Brain microvascular endothelial cell (primary cell): ENCODE measurements around the gene NCLN.
"Not testable (repeated sequence)": the region's sequence is repeated elsewhere in the genome, so short reads cannot be mapped to it uniquely, and the experiment has no call there.

Experiments
- DNase-seq: peaks from one replicate; pipeline ENCODE4 v3.0.0-alpha.2; 2020
- H3K27ac ChIP-seq: fragments of 250-450 bp; sonication (Bioruptor Pico); 2 replicates; pipeline ENCODE4 v1.5.1; 2020; ENCODE audit warnings: mild to moderate bottlenecking, moderate library complexity
- H3K27me3 ChIP-seq: fragments of 250-450 bp; sonication (Bioruptor Pico); replicated peaks from 2 replicates; pipeline ENCODE4 v1.5.1; 2020; ENCODE audit warnings: mild to moderate bottlenecking
- H3K36me3 ChIP-seq: fragments of 250-450 bp; sonication (Bioruptor Pico); replicated peaks from 2 replicates; pipeline ENCODE4 v1.5.1; 2020; ENCODE audit warnings: mild to moderate bottlenecking
- H3K4me3 ChIP-seq: 2 replicates; pipeline ENCODE4 v1.5.1; 2011; ENCODE audit warnings: low read depth, mild to moderate bottlenecking, control low read depth, low read length, moderate library complexity
- CTCF ChIP-seq: IDR thresholded peaks from 2 replicates; pipeline ENCODE4 v1.5.1; 2011; ENCODE audit warnings: low read depth, mild to moderate bottlenecking, moderate library complexity, low read length, control low read depth, inconsistent platforms; ENCODE audit errors: missing control alignments
- in situ Hi-C: cut with HindIII; loops from 2 replicates; pipeline ENCODE4 v1.10.0; 2017; ENCODE audit warnings: low sequenced_read_pairs, low pct_ligation_motif_present

Gene NCLN

DNA sequence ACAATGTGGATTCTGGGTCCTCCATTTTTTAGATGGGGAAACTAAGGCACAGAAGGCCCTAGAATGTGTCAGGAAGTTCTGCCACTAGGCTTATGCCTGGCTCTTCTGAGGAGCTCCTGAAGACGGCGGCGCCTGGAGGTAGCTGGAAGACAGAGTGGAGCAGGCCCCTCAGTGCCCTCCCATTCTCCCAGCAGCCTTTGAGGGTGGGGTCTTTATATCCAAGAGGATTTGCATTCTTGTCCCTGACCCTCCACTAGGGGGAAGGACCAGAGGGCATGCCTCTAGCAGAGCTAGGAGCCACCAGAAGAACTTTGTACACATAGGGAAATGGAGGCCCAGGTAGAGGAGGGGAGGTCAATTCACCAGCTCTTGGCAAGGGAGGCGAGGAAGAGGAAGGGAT lies 48.1 kb downstream of the NCLN start:
- in situ Hi-C loops: no loop called here
- Histone ChIP-seq H3K36me3 (no peaks in the 10 kb centered on the region), H3K27ac (no peak overlapping the region), H3K4me3 (no peak overlapping the region), H3K27me3 (peaks cover 5% of the 10 kb centered on the region)
- no peak for TF ChIP-seq CTCF
- DNase-seq: no peak

- no peak overlapping the region for H3K4me3 ChIP-seq
- DNase-seq: no peak
- peak; percentile 46 for TF ChIP-seq CTCF
- H3K27me3 ChIP-seq: no peaks in the 10 kb centered on the region
- in situ Hi-C loops: no loop called here
- H3K36me3 ChIP-seq: no peaks in the 10 kb centered on the region
- H3K27ac ChIP-seq: no peak overlapping the region
These were observed 49.1 kb downstream of the NCLN start for GRCh38 chr19:3234800-3235199.

DNA sequence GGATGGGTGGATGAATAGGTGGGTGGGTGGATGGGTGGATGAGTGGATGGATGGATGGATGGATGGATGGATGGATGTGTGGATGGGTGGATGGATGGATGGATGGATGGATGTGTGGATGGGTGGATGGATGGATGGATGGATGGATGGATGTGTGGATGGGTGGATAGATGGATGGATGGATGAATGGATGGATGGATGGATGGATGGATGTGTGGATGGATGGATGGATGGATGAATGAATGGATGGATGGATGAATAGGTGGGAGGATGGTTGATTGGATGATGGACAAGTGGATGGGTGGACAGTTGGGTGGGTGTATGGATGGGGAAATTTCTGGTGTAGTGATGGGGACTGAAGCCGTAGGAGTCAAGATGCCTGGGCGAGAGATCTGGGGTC lies 49.9 kb downstream of the NCLN start:
- in situ Hi-C loops, H3K36me3 ChIP-seq, H3K27me3 ChIP-seq, DNase-seq, H3K4me3 ChIP-seq, H3K27ac ChIP-seq: not testable (repeated sequence)

- in situ Hi-C loops: no loop called here
- H3K4me3 ChIP-seq: no peak overlapping the region
- H3K36me3 ChIP-seq: no peaks in the 10 kb centered on the region
- no peak for DNase-seq
- no peak overlapping the region for H3K27ac ChIP-seq
- no peaks in the 10 kb centered on the region for H3K27me3 ChIP-seq
- no peak for TF ChIP-seq CTCF
These were observed 50.5 kb downstream of the NCLN start for GRCh38 chr19:3236272-3236671.

GRCh38 chr19:3238066-3238561 lies 52.4 kb downstream of the NCLN start:
- Histone ChIP-seq H3K36me3 (no peaks in the 10 kb centered on the region), H3K4me3 (no peak overlapping the region), H3K27ac (no peak overlapping the region), H3K27me3 (no peaks in the 10 kb centered on the region)
- in situ Hi-C loops: no loop called here
- no peak for TF ChIP-seq CTCF
- no peak for DNase-seq

DNA sequence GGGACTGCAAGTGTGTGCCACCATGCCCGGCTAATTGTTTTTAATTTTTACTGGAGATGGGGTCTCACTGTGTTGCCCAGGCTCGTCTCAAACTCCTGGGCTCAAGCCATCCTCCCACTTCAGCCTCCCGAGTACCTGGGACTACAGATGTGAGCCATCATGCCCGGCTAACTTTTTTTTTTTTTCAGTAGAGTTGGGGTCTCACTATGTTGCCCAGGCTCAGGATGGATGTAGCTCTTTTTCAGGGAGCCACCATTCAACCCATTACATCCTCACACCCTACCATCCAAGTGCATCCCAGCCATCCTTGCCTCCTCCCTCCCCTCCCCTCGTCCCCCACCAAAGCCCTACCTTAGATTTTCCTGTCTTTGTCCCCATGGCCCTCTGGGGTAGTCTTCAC lies 53.6 kb downstream of the NCLN start:
- no peaks in the 10 kb centered on the region for H3K36me3 ChIP-seq
- no peak for DNase-seq
- no peak overlapping the region for H3K4me3 ChIP-seq
- no peak for TF ChIP-seq CTCF
- no peak overlapping the region for H3K27ac ChIP-seq
- in situ Hi-C loops: no loop called here
- no peaks in the 10 kb centered on the region for H3K27me3 ChIP-seq
